Neural progenitor cell (in vitro differentiated cells): Measurements from ENCODE around the gene BCKDHB.

Source experiments
- CTCF ChIP-seq: fragments of 200-600 bp; sonication (generic); IDR thresholded peaks from 2 replicates; pipeline ENCODE4 v1.5.1; 2017; ENCODE audit warnings: antibody characterized with exemption, mild to moderate bottlenecking
- EZH2 ChIP-seq: fragments of 200-600 bp; sonication (generic); IDR thresholded peaks from 2 replicates; pipeline ENCODE4 v1.6.1; 2017; ENCODE audit warnings: antibody characterized with exemption, mild to moderate bottlenecking, moderate library complexity
- EZH2phosphoT487 ChIP-seq: fragments of 200-600 bp; sonication (generic); IDR thresholded peaks from 2 replicates; pipeline ENCODE4 v1.6.1; 2017; ENCODE audit warnings: antibody characterized with exemption

- TF ChIP-seq CTCF (no peak), EZH2 (no peak), EZH2phosphoT487 (no peak)
Observed at GRCh38 chr6:80343511-80343910, 237.0 kb downstream of the BCKDHB start.
